Neural crest cell (in vitro differentiated cells): ENCODE results near the gene VAMP1. TPM values are rescaled to one million over a fixed set of nuclear protein-coding genes. Genes with fewer than 3 reads are reported as not detected.
"Not testable (repeated sequence)": the region's sequence is repeated elsewhere in the genome, so short reads cannot be mapped to it uniquely, and the experiment has no call there.

Experiments used
- DNase-seq: peaks from one replicate; pipeline ENCODE4 v3.0.0; 2021; ENCODE audit warnings: low read depth, mixed read lengths, low spot score
- H3K27ac Mint-ChIP-seq: one replicate; pipeline ENCODE4 v1.8.0; 2021; ENCODE audit warnings: mild to moderate bottlenecking, mixed read lengths; ENCODE audit not compliant: unreplicated experiment
- H3K27me3 Mint-ChIP-seq: 2 replicates; pipeline ENCODE4 v1.8.0; 2021; ENCODE audit warnings: low read depth, mild to moderate bottlenecking, mixed read lengths
- H3K36me3 Mint-ChIP-seq: 2 replicates; pipeline ENCODE4 v1.8.0; 2021; ENCODE audit warnings: low read depth, mild to moderate bottlenecking, mixed read lengths
- H3K4me1 Mint-ChIP-seq: 2 replicates; pipeline ENCODE4 v1.8.0; 2021; ENCODE audit warnings: mixed read lengths
- H3K4me3 Mint-ChIP-seq: one replicate; pipeline ENCODE4 v1.8.0; 2021; ENCODE audit warnings: mild to moderate bottlenecking, mixed read lengths
- H3K9me3 Mint-ChIP-seq: 2 replicates; pipeline ENCODE4 v1.8.0; 2021; ENCODE audit warnings: mixed read lengths
- total RNA-seq: library from RNA; stranded (reverse); gene quantifications from 2 replicates; pipeline ENCODE4 v1.2.1, GENCODE V29; 2021
- TF ChIP-seq, protein P1 (sequence below): fragments of 200-600 bp; sonication (generic); conservative IDR thresholded peaks from 2 replicates; pipeline ENCODE4 v1.5.0; 2021; ENCODE audit warnings: antibody characterized with exemption, mild to moderate bottlenecking

The VAMP1 gene
- total RNA-seq, 1 donor from 2014 or later = 9.8 TPM

DNA sequence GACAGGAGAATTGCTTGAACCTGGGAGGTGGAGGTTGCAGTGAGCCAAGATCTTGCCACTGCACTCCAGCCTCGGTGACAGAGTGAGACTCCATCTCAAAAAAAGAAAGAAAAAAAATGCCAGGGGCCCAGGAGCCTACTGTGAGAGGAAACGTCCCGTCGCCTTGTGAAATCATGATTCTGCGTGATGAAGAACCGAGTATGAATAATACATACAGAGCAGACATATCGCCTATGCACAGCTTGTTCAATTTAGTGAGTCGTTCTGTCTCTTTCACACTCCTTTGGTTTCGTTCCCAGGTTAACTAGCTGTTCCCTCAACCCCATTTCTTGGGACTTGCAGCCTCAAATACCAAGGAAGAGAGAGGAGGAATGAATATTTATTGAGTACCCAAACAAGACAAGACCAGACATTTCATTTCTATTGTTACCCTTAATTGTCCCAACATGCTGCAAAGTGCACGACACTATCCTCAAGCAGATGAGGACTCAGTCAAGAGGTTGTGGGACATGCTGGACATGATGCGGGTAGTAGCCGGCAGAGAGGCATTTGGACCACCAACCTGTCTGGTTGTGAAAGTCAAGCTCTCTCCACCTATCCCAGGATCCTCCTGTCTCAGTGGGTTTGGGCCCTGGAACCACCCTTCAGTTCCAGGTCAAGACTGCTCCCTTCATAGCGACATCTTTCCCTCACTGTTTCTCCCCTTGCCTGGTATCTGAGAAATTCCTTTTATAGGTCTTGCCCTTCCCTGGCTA, 34.3 kb downstream of the VAMP1 start:
- Mint-ChIP-seq H3K27me3 (no peaks in the 10 kb centered on the region), H3K9me3 (no peaks in the 10 kb centered on the region), H3K4me1 (peaks cover 2% of the 10 kb centered on the region), H3K4me3 (no peak overlapping the region), H3K36me3 (no peaks in the 10 kb centered on the region), H3K27ac (no peak overlapping the region)
- no peak for DNase-seq
- TF ChIP-seq, protein P1, sequence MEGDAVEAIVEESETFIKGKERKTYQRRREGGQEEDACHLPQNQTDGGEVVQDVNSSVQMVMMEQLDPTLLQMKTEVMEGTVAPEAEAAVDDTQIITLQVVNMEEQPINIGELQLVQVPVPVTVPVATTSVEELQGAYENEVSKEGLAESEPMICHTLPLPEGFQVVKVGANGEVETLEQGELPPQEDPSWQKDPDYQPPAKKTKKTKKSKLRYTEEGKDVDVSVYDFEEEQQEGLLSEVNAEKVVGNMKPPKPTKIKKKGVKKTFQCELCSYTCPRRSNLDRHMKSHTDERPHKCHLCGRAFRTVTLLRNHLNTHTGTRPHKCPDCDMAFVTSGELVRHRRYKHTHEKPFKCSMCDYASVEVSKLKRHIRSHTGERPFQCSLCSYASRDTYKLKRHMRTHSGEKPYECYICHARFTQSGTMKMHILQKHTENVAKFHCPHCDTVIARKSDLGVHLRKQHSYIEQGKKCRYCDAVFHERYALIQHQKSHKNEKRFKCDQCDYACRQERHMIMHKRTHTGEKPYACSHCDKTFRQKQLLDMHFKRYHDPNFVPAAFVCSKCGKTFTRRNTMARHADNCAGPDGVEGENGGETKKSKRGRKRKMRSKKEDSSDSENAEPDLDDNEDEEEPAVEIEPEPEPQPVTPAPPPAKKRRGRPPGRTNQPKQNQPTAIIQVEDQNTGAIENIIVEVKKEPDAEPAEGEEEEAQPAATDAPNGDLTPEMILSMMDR = no peak

DNA sequence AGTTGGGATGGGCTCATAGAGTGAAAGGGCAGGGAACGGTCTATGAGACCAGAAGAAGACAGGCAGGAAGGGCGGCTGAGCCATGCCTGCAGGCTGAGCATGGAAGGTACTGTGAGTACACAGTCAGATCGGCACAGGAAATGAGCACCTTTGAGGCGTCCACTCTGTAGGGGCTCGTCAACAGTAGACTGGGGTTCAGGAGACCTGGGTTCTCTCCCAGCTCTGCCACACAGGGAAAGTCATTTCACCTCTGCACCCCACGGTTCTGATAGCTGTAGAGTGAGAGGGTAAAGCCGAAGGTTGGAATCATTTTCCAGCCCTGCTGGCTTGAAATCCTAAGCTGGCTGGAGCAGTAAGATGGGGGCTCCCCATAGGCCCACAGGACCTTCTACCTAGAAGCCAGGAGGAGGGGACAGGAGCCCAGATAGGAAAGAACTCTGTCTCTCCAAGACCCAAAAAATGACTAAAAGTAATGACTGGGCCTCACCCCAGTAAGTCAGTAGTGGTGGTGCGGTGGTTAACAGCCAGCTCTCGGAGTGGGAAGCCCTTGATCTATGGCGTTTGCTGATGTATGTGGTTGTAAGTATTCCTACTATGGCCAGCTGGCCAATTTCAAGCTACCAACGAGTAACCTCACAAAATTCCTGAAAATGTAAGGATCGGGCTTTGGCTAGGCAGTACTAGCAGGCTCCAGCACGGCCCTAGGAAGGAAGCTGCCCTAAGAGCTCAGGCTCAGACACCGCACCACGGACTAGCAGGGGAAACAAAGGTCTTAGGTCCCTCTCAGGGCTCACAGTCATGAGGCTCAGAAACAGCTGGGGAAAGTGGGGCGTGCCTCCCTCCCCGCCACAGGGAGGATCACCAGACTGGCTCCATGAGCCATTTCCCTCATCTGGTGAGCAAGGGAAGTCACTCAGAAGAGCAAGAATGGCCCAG, 36.0 kb downstream of the VAMP1 start:
- no peak for DNase-seq
- Mint-ChIP-seq H3K4me1 (peaks cover 15% of the 10 kb centered on the region), H3K27ac (no peak overlapping the region), H3K27me3 (no peaks in the 10 kb centered on the region), H3K36me3 (no peaks in the 10 kb centered on the region), H3K4me3 (no peak overlapping the region), H3K9me3 (no peaks in the 10 kb centered on the region)
- TF ChIP-seq, protein P1 = no peak

DNA sequence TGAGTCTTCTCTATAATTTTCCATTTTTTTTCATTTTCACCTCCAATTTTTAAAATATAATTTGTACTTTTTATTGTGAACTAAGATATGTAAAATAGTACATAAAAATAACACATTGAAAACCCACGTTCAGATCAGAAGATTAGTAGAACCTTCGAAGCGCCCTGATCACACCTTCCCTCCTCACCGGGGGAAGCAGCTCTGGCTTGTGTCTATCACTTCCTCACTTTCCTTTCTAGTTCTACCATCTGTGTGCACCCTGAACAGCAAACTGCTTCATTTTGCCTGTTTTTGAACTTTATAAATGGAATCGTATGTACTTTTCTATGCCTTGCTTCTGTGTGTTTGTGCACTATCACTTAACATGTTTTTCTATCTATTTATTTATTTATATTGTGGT, 37.5 kb downstream of the VAMP1 start:
- Mint-ChIP-seq H3K4me3 (no peak overlapping the region), H3K4me1 (peaks cover 15% of the 10 kb centered on the region), H3K9me3 (no peaks in the 10 kb centered on the region), H3K27me3 (no peaks in the 10 kb centered on the region), H3K36me3 (no peaks in the 10 kb centered on the region), H3K27ac (no peak overlapping the region)
- no peak for DNase-seq
- TF ChIP-seq, protein P1 = no peak

DNA sequence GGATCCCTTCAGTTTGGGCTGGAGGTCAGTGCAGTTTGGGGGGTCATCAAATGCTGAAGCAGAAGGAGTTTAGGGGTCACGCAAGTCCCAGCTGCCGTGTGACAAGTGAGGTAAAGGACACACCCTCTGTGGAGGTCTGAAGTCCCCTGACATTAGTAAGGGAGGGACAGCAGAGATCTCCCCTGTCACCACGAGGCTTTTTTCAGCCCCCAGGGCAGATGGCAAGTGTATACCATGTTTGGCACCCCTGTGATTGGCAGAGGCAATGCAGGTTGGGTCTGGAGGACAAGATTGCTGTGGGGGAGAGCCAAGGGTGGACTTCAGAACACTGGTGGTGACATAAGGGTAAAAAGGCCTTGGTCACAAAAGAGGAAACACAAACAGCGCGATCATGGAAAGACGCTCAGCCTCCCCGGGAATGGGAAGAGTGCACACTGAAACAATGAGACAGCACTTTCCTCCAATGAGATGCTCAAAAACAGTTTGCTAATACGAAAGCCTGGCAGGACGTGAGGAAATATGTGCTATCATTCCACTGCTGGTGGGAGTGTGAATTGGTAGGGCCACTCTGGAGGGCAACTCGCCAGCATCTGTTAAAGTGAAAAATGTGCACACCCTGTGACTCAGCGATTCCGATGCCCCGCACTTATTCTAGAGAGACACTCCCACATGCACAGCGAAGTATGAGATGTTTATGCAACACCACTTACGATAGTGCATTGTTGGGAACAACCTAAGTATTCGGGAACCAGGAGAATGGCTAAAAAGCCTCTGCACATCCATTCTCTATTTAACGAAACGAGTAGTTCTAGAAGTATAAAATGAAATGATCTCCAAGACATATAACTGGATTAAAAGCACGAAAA, 40.1 kb downstream of the VAMP1 start:
- TF ChIP-seq, protein P1 = no peak
- Mint-ChIP-seq H3K27ac (no peak overlapping the region), H3K27me3 (no peaks in the 10 kb centered on the region), H3K9me3 (no peaks in the 10 kb centered on the region), H3K36me3 (no peaks in the 10 kb centered on the region), H3K4me1 (peaks cover 15% of the 10 kb centered on the region), H3K4me3 (no peak overlapping the region)
- DNase-seq = no peak

DNA sequence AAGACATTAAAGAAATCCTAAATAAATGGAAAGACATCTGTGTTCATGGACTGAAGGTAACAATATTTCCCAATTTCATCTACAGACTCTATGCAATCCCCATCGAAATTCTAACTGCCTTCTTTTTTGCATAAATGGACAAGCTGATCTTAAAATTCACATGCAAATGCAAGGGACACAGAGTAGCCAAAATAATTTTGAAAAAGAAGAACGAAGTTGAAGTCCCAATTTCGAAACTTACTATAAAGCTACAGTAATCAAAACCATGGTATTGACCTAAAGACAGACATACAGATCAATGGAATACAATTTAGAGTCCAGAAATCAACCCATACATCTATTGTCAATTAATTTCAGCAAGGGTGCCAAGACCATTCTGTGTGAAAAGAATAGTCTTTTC, 42.2 kb downstream of the VAMP1 start:
- TF ChIP-seq, protein P1 = no peak
- H3K27ac Mint-ChIP-seq = no peak overlapping the region
- H3K36me3 Mint-ChIP-seq = no peaks in the 10 kb centered on the region
- H3K4me1 Mint-ChIP-seq = peaks cover 18% of the 10 kb centered on the region
- peaks cover 3% of the 10 kb centered on the region for H3K9me3 Mint-ChIP-seq
- H3K4me3 Mint-ChIP-seq = no peak overlapping the region
- H3K27me3 Mint-ChIP-seq = peaks cover 3% of the 10 kb centered on the region
- no peak for DNase-seq

DNA sequence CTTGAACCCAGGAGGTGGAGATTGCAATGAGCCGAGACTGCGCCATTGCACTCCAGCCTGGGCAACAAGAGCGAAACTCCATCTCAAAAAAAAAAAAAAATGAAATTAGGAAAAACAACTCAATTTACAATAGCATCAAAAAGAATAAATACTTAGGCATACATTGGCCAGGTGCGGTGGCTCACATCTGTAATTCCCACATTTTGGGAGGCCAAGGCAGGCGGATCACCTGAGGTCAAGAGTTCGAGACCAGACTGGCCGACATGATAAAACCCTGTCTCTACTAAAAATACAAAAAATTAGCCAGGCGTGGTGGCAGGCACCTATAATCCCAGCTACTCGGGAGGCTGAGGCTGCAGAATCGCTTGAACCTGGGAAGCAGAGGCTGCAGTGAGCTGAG, 42.7 kb downstream of the VAMP1 start:
- DNase-seq, H3K36me3 Mint-ChIP-seq, H3K9me3 Mint-ChIP-seq, H3K27me3 Mint-ChIP-seq, H3K4me3 Mint-ChIP-seq, H3K27ac Mint-ChIP-seq: not testable (repeated sequence)
- peaks cover 19% of the 10 kb centered on the region for H3K4me1 Mint-ChIP-seq
